HG02759 (cell line): Measurements from ENCODE around the gene MCHR1.
"Not testable (repeated sequence)": the region's sequence is repeated elsewhere in the genome, so short reads cannot be mapped to it uniquely, and the experiment has no call there.

ENCODE experiments used
- ATAC-seq: cut with Tn5 transposase; IDR thresholded peaks from one replicate; pipeline ENCODE4 v1.9.1; 2021; ENCODE audit warnings: mild to moderate bottlenecking, moderate library complexity; ENCODE audit not compliant: unreplicated experiment

MCHR1 gene

GRCh38 chr22:40684728-40685127 is 5.4 kb downstream of the MCHR1 start:
- no peak for ATAC-seq

- ATAC-seq, result no peak
Observed at GRCh38 chr22:40685406-40685805, 6.1 kb downstream of the MCHR1 start.

GRCh38 chr22:40687706-40688105 is 8.4 kb downstream of the MCHR1 start:
- no peak for ATAC-seq

- no peak for ATAC-seq
Observed at GRCh38 chr22:40690370-40690769, 11.1 kb downstream of the MCHR1 start.

GRCh38 chr22:40691532-40691931 is 12.2 kb downstream of the MCHR1 start:
- ATAC-seq, result no peak

- ATAC-seq, result no peak
Observed at GRCh38 chr22:40694411-40694810, 15.1 kb downstream of the MCHR1 start.

- no peak for ATAC-seq
Observed at GRCh38 chr22:40701274-40701673, 22.0 kb downstream of the MCHR1 start.

- ATAC-seq, result no peak
Observed at GRCh38 chr22:40703174-40703573, 23.9 kb downstream of the MCHR1 start.

- ATAC-seq, result no peak
Observed at GRCh38 chr22:40703736-40704135, 24.5 kb downstream of the MCHR1 start.

GRCh38 chr22:40705918-40706682 is 26.8 kb downstream of the MCHR1 start:
- ATAC-seq, result no peak

GRCh38 chr22:40707154-40707553 is 27.9 kb downstream of the MCHR1 start:
- no peak for ATAC-seq

- no peak for ATAC-seq
Observed at GRCh38 chr22:40708177-40708576, 28.9 kb downstream of the MCHR1 start.

GRCh38 chr22:40709752-40710413 is 30.6 kb downstream of the MCHR1 start:
- ATAC-seq, result no peak

GRCh38 chr22:40712311-40712710 is 33.0 kb downstream of the MCHR1 start:
- no peak for ATAC-seq

GRCh38 chr22:40714499-40715337 is 35.4 kb downstream of the MCHR1 start:
- ATAC-seq, result no peak

- ATAC-seq, result no peak
Observed at GRCh38 chr22:40716116-40716515, 36.8 kb downstream of the MCHR1 start.

GRCh38 chr22:40717657-40718056 is 38.4 kb downstream of the MCHR1 start:
- not testable (repeated sequence) for ATAC-seq

- no peak for ATAC-seq
Observed at GRCh38 chr22:40718250-40719204, 39.2 kb downstream of the MCHR1 start.

- no peak for ATAC-seq
Observed at GRCh38 chr22:40719599-40719998, 40.3 kb downstream of the MCHR1 start.

GRCh38 chr22:40720156-40720537 is 40.9 kb downstream of the MCHR1 start:
- ATAC-seq, result not testable (repeated sequence)
